Astrocyte (in vitro differentiated cells and primary cell): ENCODE data around the gene FRMD4A.

Experiments used
- EZH2 ChIP-seq: IDR thresholded peaks from 2 replicates; pipeline ENCODE4 v1.6.1; 2012; ENCODE audit warnings: mild to moderate bottlenecking, low read length, inconsistent platforms; ENCODE audit not compliant: insufficient read depth
- TF ChIP-seq, protein P1 (sequence below): IDR thresholded peaks from 2 replicates; pipeline ENCODE4 v1.5.1; 2011; ENCODE audit warnings: low read depth, mild to moderate bottlenecking, inconsistent platforms, low read length, moderate library complexity; ENCODE audit not compliant: insufficient read depth

DNA sequence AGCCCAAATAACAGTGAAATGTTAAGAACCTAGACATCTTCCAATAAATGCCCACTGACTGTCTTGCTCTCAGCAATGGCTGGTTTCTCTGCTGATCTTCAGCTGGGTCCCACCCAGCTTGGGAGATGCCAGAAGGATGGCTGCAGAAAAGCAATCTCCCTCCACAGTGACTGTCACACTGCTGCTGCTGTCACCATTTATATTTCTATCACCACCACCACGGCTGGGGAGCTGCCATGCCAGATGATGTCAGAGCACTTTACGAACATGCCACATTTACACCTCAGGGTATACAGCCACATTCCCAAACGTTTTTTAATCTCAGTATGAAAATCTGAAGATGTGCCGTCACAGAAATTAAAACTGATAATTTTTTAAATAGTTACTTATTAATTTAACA is 29.8 kb upstream of the FRMD4A start:
- TF ChIP-seq EZH2: no peak
- TF ChIP-seq, protein P1, sequence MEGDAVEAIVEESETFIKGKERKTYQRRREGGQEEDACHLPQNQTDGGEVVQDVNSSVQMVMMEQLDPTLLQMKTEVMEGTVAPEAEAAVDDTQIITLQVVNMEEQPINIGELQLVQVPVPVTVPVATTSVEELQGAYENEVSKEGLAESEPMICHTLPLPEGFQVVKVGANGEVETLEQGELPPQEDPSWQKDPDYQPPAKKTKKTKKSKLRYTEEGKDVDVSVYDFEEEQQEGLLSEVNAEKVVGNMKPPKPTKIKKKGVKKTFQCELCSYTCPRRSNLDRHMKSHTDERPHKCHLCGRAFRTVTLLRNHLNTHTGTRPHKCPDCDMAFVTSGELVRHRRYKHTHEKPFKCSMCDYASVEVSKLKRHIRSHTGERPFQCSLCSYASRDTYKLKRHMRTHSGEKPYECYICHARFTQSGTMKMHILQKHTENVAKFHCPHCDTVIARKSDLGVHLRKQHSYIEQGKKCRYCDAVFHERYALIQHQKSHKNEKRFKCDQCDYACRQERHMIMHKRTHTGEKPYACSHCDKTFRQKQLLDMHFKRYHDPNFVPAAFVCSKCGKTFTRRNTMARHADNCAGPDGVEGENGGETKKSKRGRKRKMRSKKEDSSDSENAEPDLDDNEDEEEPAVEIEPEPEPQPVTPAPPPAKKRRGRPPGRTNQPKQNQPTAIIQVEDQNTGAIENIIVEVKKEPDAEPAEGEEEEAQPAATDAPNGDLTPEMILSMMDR: no peak
